Measurements from ENCODE around the gene APBB1IP. TPM values are rescaled to one million over a fixed set of nuclear protein-coding genes. Genes with fewer than 3 reads are reported as not detected.

APBB1IP gene
- polyA plus RNA-seq, 3 donors: 24.6 to 78.7 (median 45.4) TPM

DNA sequence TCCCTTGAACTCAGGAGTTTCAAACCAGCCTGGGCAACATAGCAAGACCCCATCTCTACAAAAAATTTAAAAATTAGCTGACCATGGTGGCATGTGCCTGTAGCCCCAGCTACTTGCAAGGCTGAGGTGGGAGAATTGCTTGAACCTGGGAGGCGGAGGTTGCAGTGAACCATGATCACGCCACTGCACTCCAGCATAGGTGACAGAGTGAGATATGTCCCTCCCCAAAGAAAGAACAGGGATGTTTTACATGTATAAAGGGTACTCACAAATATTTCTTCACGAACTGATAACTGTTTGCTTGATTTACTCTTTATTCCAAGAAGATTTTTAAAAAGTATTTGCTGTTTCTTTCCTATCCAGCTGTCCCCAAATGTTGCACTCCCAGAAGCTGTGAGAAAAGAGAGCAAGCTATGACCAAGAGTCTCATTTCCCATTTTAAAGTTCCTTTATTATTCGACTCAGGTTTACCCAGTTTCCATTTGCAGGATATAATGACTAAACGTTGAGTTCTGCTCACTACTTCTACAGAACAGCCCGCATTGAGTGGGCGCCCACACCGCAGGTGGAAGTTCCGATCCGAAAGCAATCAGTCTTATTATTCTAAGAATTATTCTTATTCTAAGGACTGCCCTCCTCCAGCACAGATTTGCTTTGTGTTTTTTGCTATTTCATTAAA lies 90.7 kb downstream of the APBB1IP start:
- H3K9me3 ChIP-seq (replicated peaks in 1 of 2; ENCODE audit: control insufficient read depth in 1 of 2, insufficient read depth in 1 of 2, low read length in 2 of 2): no peaks in the 10 kb centered on the region
- Mint-ChIP-seq H3K27ac (peak overlapping the region; percentile 75 to 86 (median 82)), H3K4me1 (peaks cover 46% of the 10 kb centered on the region), H3K9me3 (peaks cover 0 to 1% (median 0%) of the 10 kb centered on the region in 7 donors), H3K4me3 (peak overlapping the region in 1 of 2 donors; percentile 21), H3K36me3 (peaks cover 51 to 87% of the 10 kb centered on the region in 2 donors), H3K27me3 (ENCODE audit: low read depth in 3 of 3) (no peaks in the 10 kb centered on the region)
- H4K20me1 ChIP-seq (ENCODE audit: insufficient read depth, low read length): peaks cover 72% of the 10 kb centered on the region
- H3K4me2 ChIP-seq (replicated peaks; ENCODE audit: extremely low read depth, low read length, poor library complexity, severe bottlenecking): no peak overlapping the region
- DNase-seq: peak; percentile 11 to 51 (median 42)
- TF ChIP-seq, protein P1, sequence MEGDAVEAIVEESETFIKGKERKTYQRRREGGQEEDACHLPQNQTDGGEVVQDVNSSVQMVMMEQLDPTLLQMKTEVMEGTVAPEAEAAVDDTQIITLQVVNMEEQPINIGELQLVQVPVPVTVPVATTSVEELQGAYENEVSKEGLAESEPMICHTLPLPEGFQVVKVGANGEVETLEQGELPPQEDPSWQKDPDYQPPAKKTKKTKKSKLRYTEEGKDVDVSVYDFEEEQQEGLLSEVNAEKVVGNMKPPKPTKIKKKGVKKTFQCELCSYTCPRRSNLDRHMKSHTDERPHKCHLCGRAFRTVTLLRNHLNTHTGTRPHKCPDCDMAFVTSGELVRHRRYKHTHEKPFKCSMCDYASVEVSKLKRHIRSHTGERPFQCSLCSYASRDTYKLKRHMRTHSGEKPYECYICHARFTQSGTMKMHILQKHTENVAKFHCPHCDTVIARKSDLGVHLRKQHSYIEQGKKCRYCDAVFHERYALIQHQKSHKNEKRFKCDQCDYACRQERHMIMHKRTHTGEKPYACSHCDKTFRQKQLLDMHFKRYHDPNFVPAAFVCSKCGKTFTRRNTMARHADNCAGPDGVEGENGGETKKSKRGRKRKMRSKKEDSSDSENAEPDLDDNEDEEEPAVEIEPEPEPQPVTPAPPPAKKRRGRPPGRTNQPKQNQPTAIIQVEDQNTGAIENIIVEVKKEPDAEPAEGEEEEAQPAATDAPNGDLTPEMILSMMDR (IDR thresholded peaks at IDR 0.05): no peak
- H3K4me3 ChIP-seq (replicated peaks in 1 of 3; ENCODE audit: low read depth in 2 of 3, low read length in 3 of 3): no peak overlapping the region
- no peak overlapping the region for H2AFZ ChIP-seq (ENCODE audit: insufficient read depth, low read depth, low read length, poor library complexity, severe bottlenecking)
- H3K27ac ChIP-seq (ENCODE audit: low read depth in 1 of 2, low read length in 2 of 2): peak overlapping the region; percentile 56 to 72
- WGBS (ENCODE audit: insufficient coverage): 0% methylated on average over 1 of the region's 10 CpGs
- H3K27me3 ChIP-seq (ENCODE audit: control insufficient read depth in 2 of 2, insufficient read depth in 2 of 2, low read length in 2 of 2): no peaks in the 10 kb centered on the region
- intact Hi-C loops (cut with micrococcal nuclease): no loop called here
- H3K4me1 ChIP-seq (ENCODE audit: control insufficient read depth in 1 of 2, insufficient read depth in 2 of 2, low read length in 2 of 2): peaks cover 25% of the 10 kb centered on the region in 2 donors
- peaks cover 54 to 98% of the 10 kb centered on the region in 2 donors for H3K36me3 ChIP-seq (replicated peaks in 1 of 2; ENCODE audit: control insufficient read depth in 1 of 2, insufficient read depth in 2 of 2, low read length in 2 of 2)
- no peak overlapping the region for H3K9ac ChIP-seq (ENCODE audit: insufficient read depth, low read length, poor library complexity, severe bottlenecking)
- H3K79me2 ChIP-seq (ENCODE audit: insufficient read depth, low read length): peaks cover 32% of the 10 kb centered on the region

DNA sequence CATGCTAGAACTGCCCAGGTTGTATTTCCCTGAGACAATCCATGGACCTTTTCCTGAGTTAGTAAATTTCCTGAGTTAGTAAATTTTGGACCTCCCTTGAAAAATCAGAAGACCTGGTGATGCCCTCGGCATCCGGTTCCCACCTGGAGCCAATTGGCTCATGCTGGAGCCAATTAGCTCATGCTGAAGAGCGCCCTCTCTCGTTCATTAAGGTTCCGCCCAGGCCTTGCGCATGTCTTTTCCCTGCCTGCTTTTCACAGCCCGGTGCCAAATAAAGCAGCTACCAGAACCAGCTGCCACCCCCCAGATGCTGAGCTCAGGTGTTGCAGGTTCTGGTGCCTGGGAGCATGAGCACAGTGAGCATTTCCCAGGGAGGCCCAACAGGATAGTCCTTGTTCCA lies 96.2 kb downstream of the APBB1IP start:
- Histone ChIP-seq H3K79me2 (ENCODE audit: insufficient read depth, low read length) (peaks cover 18% of the 10 kb centered on the region), H3K27ac (ENCODE audit: low read depth in 1 of 2, low read length in 2 of 2) (no peak overlapping the region), H3K4me3 (replicated peaks in 1 of 3; ENCODE audit: low read depth in 2 of 3, low read length in 3 of 3) (no peak overlapping the region), H2AFZ (ENCODE audit: insufficient read depth, low read depth, low read length, poor library complexity, severe bottlenecking) (no peak overlapping the region), H3K4me2 (replicated peaks; ENCODE audit: extremely low read depth, low read length, poor library complexity, severe bottlenecking) (no peak overlapping the region), H3K36me3 (replicated peaks in 1 of 2; ENCODE audit: control insufficient read depth in 1 of 2, insufficient read depth in 2 of 2, low read length in 2 of 2) (peaks cover 67 to 94% of the 10 kb centered on the region in 2 donors), H3K27me3 (ENCODE audit: control insufficient read depth in 2 of 2, insufficient read depth in 2 of 2, low read length in 2 of 2) (no peaks in the 10 kb centered on the region), H3K4me1 (ENCODE audit: control insufficient read depth in 1 of 2, insufficient read depth in 2 of 2, low read length in 2 of 2) (peaks cover 3 to 4% of the 10 kb centered on the region in 2 donors), H4K20me1 (ENCODE audit: insufficient read depth, low read length) (peaks cover 63% of the 10 kb centered on the region), H3K9ac (ENCODE audit: insufficient read depth, low read length, poor library complexity, severe bottlenecking) (no peak overlapping the region), H3K9me3 (replicated peaks in 1 of 2; ENCODE audit: control insufficient read depth in 1 of 2, insufficient read depth in 1 of 2, low read length in 2 of 2) (no peaks in the 10 kb centered on the region)
- Mint-ChIP-seq H3K9me3 (no peaks in the 10 kb centered on the region), H3K4me3 (no peak overlapping the region), H3K36me3 (peaks cover 54 to 91% of the 10 kb centered on the region in 2 donors), H3K27ac (peak overlapping the region in 3 of 7 donors; percentile 11 to 60 (median 14)), H3K4me1 (peaks cover 6% of the 10 kb centered on the region), H3K27me3 (ENCODE audit: low read depth in 3 of 3) (no peaks in the 10 kb centered on the region)
- intact Hi-C loops (cut with micrococcal nuclease): no loop called here
- no peak for DNase-seq
- TF ChIP-seq, protein P1 (IDR thresholded peaks at IDR 0.05): peak; percentile 16
- 95% methylated on average over 7 of the region's 7 CpGs for WGBS (ENCODE audit: insufficient coverage)

Measured in CD14-positive monocyte (primary cell).